Fibroblast of mammary gland (primary cell): ENCODE data around the gene ANGPTL2.

Source experiments
- DNase-seq: peaks from one replicate; pipeline ENCODE4 v3.0.0-alpha.2; 2010; ENCODE audit warnings: low read depth
- H3K4me3 ChIP-seq: 2 replicates; pipeline ENCODE4 v1.5.1; 2011; ENCODE audit warnings: low read depth, mild to moderate bottlenecking, low read length, moderate library complexity; ENCODE audit not compliant: control insufficient read depth
- CTCF ChIP-seq: conservative IDR thresholded peaks from 2 replicates; pipeline ENCODE4 v1.5.1; 2011; ENCODE audit warnings: low read depth, low read length, inconsistent platforms; ENCODE audit not compliant: control insufficient read depth, insufficient read depth

Gene ANGPTL2

GRCh38 chr9:127066060-127066850, 56.2 kb downstream of the ANGPTL2 start:
- no peak for TF ChIP-seq CTCF
- H3K4me3 ChIP-seq: no peak overlapping the region
- DNase-seq: peak; percentile 48

DNA sequence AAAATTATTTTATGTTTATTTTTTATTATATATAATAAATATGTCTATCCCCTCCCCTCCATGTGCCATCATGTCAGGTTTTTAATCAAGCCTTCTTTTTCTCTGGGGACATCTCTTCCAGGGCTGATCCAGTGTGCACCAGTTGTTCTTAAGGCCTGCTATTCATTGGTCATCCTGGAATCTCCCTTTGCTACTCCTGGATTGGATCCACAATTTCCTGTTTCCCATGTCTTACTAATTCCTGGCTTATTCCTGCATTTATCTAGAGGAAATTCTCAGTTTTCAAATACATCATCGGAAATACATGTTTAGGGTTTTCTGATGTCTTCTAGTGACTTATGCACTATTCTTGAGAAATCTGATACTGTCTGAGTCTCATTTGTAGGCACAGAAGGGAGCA, 56.8 kb downstream of the ANGPTL2 start:
- DNase-seq: peak; percentile 92
- no peak overlapping the region for H3K4me3 ChIP-seq
- TF ChIP-seq CTCF: no peak

DNA sequence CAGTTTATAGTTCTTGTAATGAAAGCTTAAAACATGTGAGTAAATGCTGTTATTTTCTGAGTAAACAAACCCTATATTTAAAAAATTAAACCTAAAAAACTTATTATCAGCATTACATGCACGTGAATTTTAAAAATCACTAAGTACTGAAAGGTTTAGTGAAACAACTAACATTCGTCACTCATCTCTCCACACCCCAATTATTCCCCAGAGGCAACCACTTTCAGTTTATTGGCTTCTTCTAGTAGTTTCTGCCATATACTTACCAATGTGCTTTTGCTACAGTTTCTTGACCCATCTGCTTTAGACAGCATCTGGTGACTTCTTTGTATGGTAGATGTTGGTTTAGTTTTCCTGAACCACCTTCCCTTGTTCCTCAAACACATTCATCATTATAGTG, 58.1 kb downstream of the ANGPTL2 start:
- no peak for TF ChIP-seq CTCF
- peak; percentile 31 for DNase-seq
- H3K4me3 ChIP-seq: no peak overlapping the region

DNA sequence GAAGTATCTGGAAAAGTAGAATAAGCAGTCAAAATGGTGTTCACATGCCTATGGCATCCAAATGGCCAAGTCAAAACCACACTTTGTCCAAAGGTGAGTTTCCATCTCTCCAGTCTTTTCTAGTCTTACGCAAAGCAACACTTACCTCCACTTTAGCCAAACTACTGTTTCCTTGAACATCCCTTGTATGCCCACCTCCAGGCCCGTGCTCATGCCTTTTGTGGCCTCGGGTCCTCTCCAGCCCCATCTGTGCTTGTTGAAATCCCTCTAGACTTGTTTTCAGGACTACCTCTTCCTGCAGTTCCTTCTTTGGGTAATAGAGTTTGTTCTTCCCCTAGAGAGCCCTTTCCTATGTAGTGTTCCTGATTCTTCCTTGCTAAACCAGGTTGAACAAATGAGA, 61.0 kb downstream of the ANGPTL2 start:
- DNase-seq: no peak
- H3K4me3 ChIP-seq: no peak overlapping the region
- no peak for TF ChIP-seq CTCF

DNA sequence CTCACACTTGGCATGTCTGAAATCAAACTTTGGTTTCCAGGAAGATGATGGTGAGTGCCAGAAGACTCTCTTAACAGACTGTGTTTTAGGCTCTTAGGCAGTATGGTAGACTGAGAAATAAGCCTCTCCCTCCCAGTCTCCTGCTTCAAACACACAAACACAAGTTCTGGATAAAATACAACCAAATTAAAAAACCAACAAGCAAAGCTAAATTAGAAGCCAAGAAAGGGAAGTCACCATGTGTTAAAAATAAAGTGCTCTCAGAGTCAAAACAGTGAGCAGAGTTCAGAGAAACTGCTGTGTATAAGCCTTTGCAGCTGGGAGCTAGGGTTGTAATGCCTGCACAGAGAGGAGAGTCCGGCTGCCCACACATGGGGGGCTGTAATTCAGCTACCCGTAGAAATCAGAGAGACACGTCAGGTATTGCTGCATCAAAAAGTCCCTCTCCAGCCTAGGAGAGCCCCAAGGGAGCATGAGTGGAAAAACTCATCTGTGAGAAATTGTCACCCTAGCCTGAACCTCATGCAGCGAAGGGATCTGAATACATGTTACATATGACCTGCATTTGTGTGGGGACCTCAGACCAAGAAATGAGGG, 62.6 kb downstream of the ANGPTL2 start:
- TF ChIP-seq CTCF: no peak
- DNase-seq: no peak
- H3K4me3 ChIP-seq: no peak overlapping the region

DNA sequence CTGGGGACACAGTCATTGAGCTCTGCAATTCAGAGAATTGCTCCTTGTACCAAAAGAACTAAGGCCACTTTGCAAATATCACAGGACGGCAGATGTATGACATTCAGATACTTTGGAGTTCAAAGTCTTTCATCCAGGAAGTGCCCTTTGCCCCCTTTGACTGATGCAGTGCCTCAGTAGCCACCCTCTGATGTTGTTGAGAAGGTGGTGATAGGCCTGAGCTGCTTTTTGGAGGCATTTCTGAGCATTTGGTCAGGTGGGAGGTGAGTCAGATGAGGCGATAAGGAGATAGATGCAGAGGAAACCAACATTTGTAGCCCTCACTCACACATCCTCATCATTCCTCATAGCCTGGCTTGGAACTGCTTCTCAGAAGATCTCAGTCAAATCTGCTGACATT, 63.4 kb downstream of the ANGPTL2 start:
- peak; percentile 28 for DNase-seq
- TF ChIP-seq CTCF: no peak
- no peak overlapping the region for H3K4me3 ChIP-seq
